Hindlimb muscle (tissue), 1 donor: Measurements from ENCODE around the gene CXCR2. TPM values are rescaled to one million over a fixed set of nuclear protein-coding genes. Genes with fewer than 3 reads are reported as not detected.

ENCODE experiments used
- DNase-seq: peaks from one replicate; pipeline ENCODE4 v3.0.0-alpha.2; 2013
- polyA plus RNA-seq: library from polyadenylated mRNA; unstranded; fragments of 120-200 nt; gene quantifications from one replicate; pipeline ENCODE4 v1.2.1, GENCODE V29; 2013; ENCODE audit not compliant: insufficient read length

Gene CXCR2
- polyA plus RNA-seq, 1 donor = 0.18 TPM

- peak; percentile 57 for DNase-seq
These were observed 60.5 kb downstream of the CXCR2 start for GRCh38 chr2:218186355-218186766.

Other genes starting within 250 kb of the CXCR2 start
- gene TNS1, start 123.0 kb upstream of the CXCR2 start, polyA plus RNA-seq = 142 TPM
- gene RUFY4, start 56.8 kb upstream of the CXCR2 start, polyA plus RNA-seq = 0.13 TPM
- gene CXCR1, start 40.9 kb downstream of the CXCR2 start, polyA plus RNA-seq = not detected
- 212 TPM for gene ARPC2, start 91.2 kb downstream of the CXCR2 start, polyA plus RNA-seq
- gene GPBAR1, start 135.0 kb downstream of the CXCR2 start, polyA plus RNA-seq = 2.0 TPM
- gene AAMP, start 144.1 kb downstream of the CXCR2 start, polyA plus RNA-seq = 107 TPM
- gene PNKD, start 144.5 kb downstream of the CXCR2 start, polyA plus RNA-seq = 50.1 TPM
- gene TMBIM1, start 166.5 kb downstream of the CXCR2 start, polyA plus RNA-seq = 85.4 TPM
- gene CATIP, start 230.8 kb downstream of the CXCR2 start, polyA plus RNA-seq = not detected